Kidney (tissue), 14 donors: ENCODE results near the gene USP8. TPM values are rescaled to one million over a fixed set of nuclear protein-coding genes. Genes with fewer than 3 reads are reported as not detected.

Source experiments
- DNase-seq, 5 donors: peaks; one replicate each; pipeline ENCODE4 v3.0.0-alpha.2; 2013 to 2020
- FAIRE-seq: peaks from 2 replicates; lab custom pipeline; 2012; peaks lifted over from hg19 to GRCh38; lab: Jason Lieb, UNC
- H3K27ac ChIP-seq, 2 donors: one replicate each; pipeline ENCODE4 v1.7.0; 2013; ENCODE audit warnings: low read depth in 2 of 2, low read length in 2 of 2, inconsistent platforms in 1 of 2
- H3K27me3 ChIP-seq: one replicate; pipeline ENCODE4 v1.7.1; 2013; ENCODE audit warnings: low read length, inconsistent platforms; ENCODE audit not compliant: control insufficient read depth, insufficient read depth
- H3K36me3 ChIP-seq, 3 donors: one replicate each; pipeline versions ENCODE4 v1.7.0 to v1.7.1; 2013; ENCODE audit warnings: low read length in 3 of 3, control low read depth in 1 of 3, inconsistent platforms in 1 of 3; ENCODE audit not compliant: insufficient read depth in 3 of 3, control insufficient read depth in 2 of 3
- H3K4me1 ChIP-seq, 3 donors: one replicate each; pipeline versions ENCODE4 v1.7.0 to v1.7.1; 2013; ENCODE audit warnings: low read length in 3 of 3, inconsistent platforms in 1 of 3, low read depth in 1 of 3; ENCODE audit not compliant: control insufficient read depth in 2 of 3, insufficient read depth in 2 of 3
- H3K4me3 ChIP-seq, 3 donors: one replicate each; pipeline versions ENCODE4 v1.7.0 to v1.8.1; 2013; ENCODE audit warnings: low read length in 3 of 3, control low read depth in 1 of 3, inconsistent platforms in 1 of 3
- H3K9ac ChIP-seq, 3 donors: one replicate each; pipeline versions ENCODE4 v1.7.0 to v1.7.1; 2013; ENCODE audit warnings: low read length in 3 of 3, control low read depth in 1 of 3, inconsistent platforms in 1 of 3
- H3K9me3 ChIP-seq, 3 donors: one replicate each; pipeline versions ENCODE4 v1.7.0 to v1.7.1; 2013; ENCODE audit warnings: low read length in 3 of 3, control low read depth in 1 of 3, inconsistent platforms in 1 of 3; ENCODE audit not compliant: control insufficient read depth in 2 of 3, insufficient read depth in 1 of 3
- CTCF ChIP-seq: IDR thresholded peaks from 3 replicates; pipeline ENCODE4 v1.5.1; 2012; ENCODE audit warnings: mild to moderate bottlenecking, moderate library complexity, borderline replicate concordance; ENCODE audit not compliant: insufficient read depth; ENCODE audit errors: extremely low read depth
- intact Hi-C: fragments of 100-400 bp; cut with DNase I; formaldehyde crosslinking; loops from one replicate; pipeline ENCODE4 v1.11.1; 2022
- polyA plus RNA-seq: library from polyadenylated mRNA; stranded (reverse); fragments of 350-450 nt; fragmentation: Illumina TruSeq; extraction: RNeasy Lipid Tissue Mini Kit (QIAGEN cat#74804); gene quantifications from one replicate; pipeline ENCODE4 v1.2.3, GENCODE V29; 2014; ENCODE audit warnings: low read depth, low replicate concordance; ENCODE audit not compliant: insufficient read depth
- total RNA-seq: library from RNA; stranded (reverse); fragmentation: NEBNext Ultra II Directional; extraction: Animal tissue kit (Norgen Biotek cat#: 25700); gene quantifications from one replicate; pipeline ENCODE4 v1.2.1, GENCODE V29; 2021
- donor health status: control.
- donor health status: control.
- donor health status: control.
- donor health status: control.
- donor health status: control.
- donor health status: DM: yes; HTN: yes; CAD: no.
- donor health status: Normal renal cell carcinoma (clear cell type).

USP8 gene
- total and polyA plus RNA-seq, 2 donors from 2014 or later = 26.8 to 72.4 TPM

- Histone ChIP-seq H3K9ac (no peak overlapping the region), H3K9me3 (no peaks in the 10 kb centered on the region), H3K36me3 (no peaks in the 10 kb centered on the region), H3K4me1 (no peaks in the 10 kb centered on the region), H3K27ac (no peak overlapping the region), H3K4me3 (no peak overlapping the region), H3K27me3 (no peaks in the 10 kb centered on the region)
- intact Hi-C loops = no loop called here
- DNase-seq (no peak), FAIRE-seq (no peak)
- TF ChIP-seq CTCF = no peak
Observed at GRCh38 chr15:50519740-50520425, 95.7 kb downstream of the USP8 start.

- no peaks in the 10 kb centered on the region for H3K27me3 ChIP-seq
- H3K4me3 ChIP-seq = no peak overlapping the region
- TF ChIP-seq CTCF = no peak
- intact Hi-C loops = no loop called here
- H3K9ac ChIP-seq = no peak overlapping the region
- no peaks in the 10 kb centered on the region for H3K4me1 ChIP-seq
- H3K36me3 ChIP-seq = no peaks in the 10 kb centered on the region
- DNase-seq = no peak
- no peaks in the 10 kb centered on the region for H3K9me3 ChIP-seq
- H3K27ac ChIP-seq = no peak overlapping the region
- FAIRE-seq = no peak
Observed at GRCh38 chr15:50523851-50524251, 99.6 kb downstream of the USP8 start.

GRCh38 chr15:50531163-50531562 lies 107.0 kb downstream of the USP8 start:
- TF ChIP-seq CTCF = no peak
- Histone ChIP-seq H3K4me1 (no peaks in the 10 kb centered on the region), H3K9me3 (no peaks in the 10 kb centered on the region), H3K36me3 (no peaks in the 10 kb centered on the region), H3K27me3 (no peaks in the 10 kb centered on the region), H3K4me3 (no peak overlapping the region), H3K27ac (no peak overlapping the region), H3K9ac (no peak overlapping the region)
- FAIRE-seq (no peak), DNase-seq (no peak)
- intact Hi-C loops = no loop called here

GRCh38 chr15:50531766-50532165 lies 107.6 kb downstream of the USP8 start:
- H3K36me3 ChIP-seq = no peaks in the 10 kb centered on the region
- H3K9me3 ChIP-seq = no peaks in the 10 kb centered on the region
- H3K27ac ChIP-seq = no peak overlapping the region
- no peak for TF ChIP-seq CTCF
- intact Hi-C loops = no loop called here
- no peak overlapping the region for H3K9ac ChIP-seq
- H3K4me1 ChIP-seq = no peaks in the 10 kb centered on the region
- H3K4me3 ChIP-seq = no peak overlapping the region
- no peaks in the 10 kb centered on the region for H3K27me3 ChIP-seq
- FAIRE-seq (no peak), DNase-seq (no peak)
